Fibroblast of the aortic adventitia (primary cell): ENCODE results near the gene AKAP7. TPM values are rescaled to one million over a fixed set of nuclear protein-coding genes. Genes with fewer than 3 reads are reported as not detected.

Experiments used
- DNase-seq: peaks from one replicate; pipeline ENCODE4 v3.0.0-alpha.2; 2010; ENCODE audit warnings: low read depth
- H3K4me3 ChIP-seq: 2 replicates; pipeline ENCODE4 v1.5.1; 2011; ENCODE audit warnings: low read depth, mild to moderate bottlenecking, control low read depth, low read length, moderate library complexity
- CTCF ChIP-seq: IDR thresholded peaks from 2 replicates; pipeline ENCODE4 v1.5.1; 2011; ENCODE audit warnings: mild to moderate bottlenecking, low read length, control low read depth, inconsistent platforms; ENCODE audit not compliant: insufficient read depth
- total RNA-seq: library from RNA; depleted of rRNA; stranded (reverse); fragments of >200 nt; gene quantifications from 2 replicates; pipeline ENCODE4 v1.2.3, GENCODE V29; 2012; ENCODE audit warnings: low replicate concordance

The AKAP7 gene
- total RNA-seq, 1 donor, result 5.4 TPM

GRCh38 chr6:131132360-131132759 lies 2.9 kb upstream of the AKAP7 start:
- TF ChIP-seq CTCF, result no peak
- no peak overlapping the region for H3K4me3 ChIP-seq
- DNase-seq, result no peak

DNA sequence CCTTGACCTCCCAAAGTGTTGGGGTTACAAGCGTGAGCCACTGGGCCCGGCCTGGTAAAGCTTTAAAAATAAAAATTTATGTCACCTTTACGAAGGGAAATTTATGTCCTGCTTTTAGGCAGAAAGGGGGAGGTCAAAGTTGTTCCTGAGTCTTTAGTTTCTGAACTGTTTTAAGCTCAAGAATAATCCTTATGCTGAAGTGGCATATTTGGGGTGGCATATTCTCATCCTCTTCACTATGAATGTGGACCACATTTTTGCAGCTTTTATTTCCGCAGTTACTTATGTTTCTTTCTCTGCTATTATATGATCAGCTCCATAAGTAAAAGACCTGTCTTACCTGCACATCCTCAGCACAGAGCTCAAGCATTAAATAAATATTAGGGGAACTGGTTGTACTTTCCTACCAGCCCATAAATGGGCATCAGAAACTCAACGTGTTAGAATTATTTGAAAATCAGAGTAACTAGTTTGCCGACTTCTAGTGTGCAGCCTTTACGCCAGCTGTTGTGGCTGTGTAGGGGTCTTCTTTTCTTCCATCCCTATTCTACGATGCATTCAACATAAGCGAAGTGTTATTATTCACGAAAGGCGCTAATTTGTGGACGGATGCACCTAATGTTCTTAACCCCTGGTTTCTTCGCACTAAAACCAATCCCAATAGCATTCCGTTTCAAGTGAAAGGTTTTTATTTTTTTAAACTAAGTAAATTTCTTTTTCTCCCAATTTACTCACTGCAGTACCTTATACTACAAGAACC lies 867 bp upstream of the AKAP7 start:
- peak overlapping the region; percentile 68 for H3K4me3 ChIP-seq
- peak; percentile 4 for DNase-seq
- TF ChIP-seq CTCF, result no peak

DNA sequence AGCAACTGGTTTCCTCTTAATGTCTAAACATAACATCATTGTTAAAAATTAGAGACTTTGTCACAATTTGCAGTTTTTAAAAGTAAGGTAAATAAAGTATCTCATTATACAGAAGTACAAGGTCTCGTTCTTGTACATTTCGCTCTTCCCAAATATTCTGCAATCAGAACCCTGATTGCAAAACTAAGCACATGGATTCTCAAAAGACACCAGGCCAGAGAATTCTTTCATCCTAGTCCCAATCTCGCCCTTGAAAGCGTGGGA lies 355 bp upstream of the AKAP7 start:
- peak overlapping the region; percentile 68 for H3K4me3 ChIP-seq
- TF ChIP-seq CTCF, result no peak
- peak; percentile 78 for DNase-seq

- TF ChIP-seq CTCF, result no peak
These were observed 937 bp downstream of the AKAP7 start for GRCh38 chr6:131136021-131136786.

DNA sequence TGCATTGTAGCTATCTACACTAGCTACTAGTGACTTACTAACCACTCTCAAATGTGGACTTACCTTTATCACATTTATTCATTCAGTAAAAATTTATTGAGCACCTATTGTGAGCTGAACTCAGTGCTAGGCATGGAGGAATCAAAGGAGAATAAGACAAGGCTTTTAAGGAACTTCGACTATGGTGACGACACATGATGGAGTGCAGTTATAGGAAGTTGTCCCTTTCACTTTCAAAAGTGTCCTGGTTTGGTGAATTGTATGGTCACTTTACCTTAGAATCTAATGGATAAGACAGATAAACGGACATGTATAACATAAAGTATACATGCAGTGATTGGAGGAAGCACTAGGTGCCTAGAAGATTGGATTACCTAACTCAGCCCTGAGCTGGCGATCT lies 4.3 kb downstream of the AKAP7 start:
- DNase-seq, result no peak
- no peak for TF ChIP-seq CTCF
- H3K4me3 ChIP-seq, result no peak overlapping the region

More at GRCh38 chr6:131136021-131136786, 937 bp downstream of the AKAP7 start:
- peak overlapping the region; percentile 68 for H3K4me3 ChIP-seq
- peak; percentile 62 for DNase-seq

DNA sequence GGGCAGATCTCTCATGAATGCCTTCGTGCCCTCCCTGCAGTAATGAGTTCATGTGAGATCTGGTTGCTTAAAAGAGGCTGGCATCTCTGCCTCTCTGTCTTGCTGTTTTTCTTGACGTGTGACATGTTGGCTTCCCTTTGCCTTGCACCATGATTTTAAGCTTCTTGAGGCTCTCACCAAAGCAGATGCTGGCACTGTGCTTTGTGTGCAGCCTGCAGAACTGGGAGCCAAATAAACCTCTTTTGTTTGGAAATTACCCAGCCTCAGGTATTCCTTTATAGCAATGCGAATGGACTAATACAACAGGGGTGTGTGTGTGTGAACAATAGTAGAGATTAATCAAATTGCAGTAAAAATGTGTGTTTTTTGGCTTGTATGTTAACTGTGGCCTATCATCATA lies 8.1 kb downstream of the AKAP7 start:
- no peak overlapping the region for H3K4me3 ChIP-seq
- DNase-seq, result no peak
- TF ChIP-seq CTCF, result no peak

DNA sequence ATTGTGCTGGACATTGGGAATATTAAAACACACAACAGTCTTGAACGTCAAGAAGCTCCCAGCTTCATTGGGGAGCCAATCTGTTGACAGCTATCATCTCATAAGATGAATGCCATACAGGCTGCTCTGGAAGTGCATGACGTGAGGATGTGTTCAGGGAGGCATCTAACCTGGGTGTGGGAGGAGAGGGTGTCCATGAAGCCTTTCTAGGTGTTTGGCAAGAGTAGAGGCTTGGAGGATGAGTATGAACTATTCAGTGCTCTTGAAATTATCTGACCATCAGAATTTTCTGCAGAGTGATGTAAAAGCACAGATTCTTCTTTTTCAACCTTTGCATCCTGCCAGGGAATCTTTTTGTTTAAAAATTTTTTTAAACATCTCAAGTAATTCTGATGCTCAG lies 11.6 kb downstream of the AKAP7 start:
- DNase-seq, result no peak
- H3K4me3 ChIP-seq, result no peak overlapping the region
- TF ChIP-seq CTCF, result no peak
